ENCODE measurements around the gene D2HGDH.

D2HGDH gene

DNA sequence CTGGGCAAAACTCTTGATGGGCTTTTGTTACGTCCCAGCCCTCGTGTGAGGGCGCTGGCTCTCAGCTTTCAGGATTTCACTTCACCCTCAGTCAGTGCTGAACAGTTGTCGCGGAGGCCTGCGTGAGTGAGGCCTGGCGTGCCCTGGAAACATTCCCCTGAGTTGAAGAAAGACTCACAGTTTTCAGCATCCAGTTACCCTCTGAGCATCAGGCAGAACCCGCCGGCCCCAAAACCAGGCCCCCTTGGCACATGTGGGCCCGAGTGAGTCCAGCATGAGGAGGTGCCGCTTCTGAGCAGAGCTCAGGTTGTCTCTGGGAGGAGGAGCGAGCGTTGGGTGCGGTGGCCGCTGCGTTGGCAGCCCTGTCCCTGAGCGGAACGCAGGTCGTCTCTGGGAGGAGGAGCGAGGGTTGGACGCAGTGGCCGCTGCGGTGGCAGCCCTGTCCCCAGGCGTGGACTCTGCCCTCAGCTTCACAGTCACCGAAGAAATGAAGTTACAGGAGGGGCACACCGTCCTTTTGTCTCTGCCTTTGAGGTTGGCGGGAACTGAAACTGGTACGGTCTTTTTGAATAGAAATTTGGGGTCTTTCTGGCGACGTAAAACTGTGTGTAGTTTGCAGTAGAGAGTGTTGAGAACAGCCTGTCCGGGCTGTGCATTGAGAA, 74.4 kb downstream of the D2HGDH start, which contains the start of gene NEU4:
Gene NEU4, plus strand, starts transcription at position 473 of the 662 bp plus-strand sequence. CDS start 5,292 bp downstream, outside the sequence.
- TF ChIP-seq, protein P1, sequence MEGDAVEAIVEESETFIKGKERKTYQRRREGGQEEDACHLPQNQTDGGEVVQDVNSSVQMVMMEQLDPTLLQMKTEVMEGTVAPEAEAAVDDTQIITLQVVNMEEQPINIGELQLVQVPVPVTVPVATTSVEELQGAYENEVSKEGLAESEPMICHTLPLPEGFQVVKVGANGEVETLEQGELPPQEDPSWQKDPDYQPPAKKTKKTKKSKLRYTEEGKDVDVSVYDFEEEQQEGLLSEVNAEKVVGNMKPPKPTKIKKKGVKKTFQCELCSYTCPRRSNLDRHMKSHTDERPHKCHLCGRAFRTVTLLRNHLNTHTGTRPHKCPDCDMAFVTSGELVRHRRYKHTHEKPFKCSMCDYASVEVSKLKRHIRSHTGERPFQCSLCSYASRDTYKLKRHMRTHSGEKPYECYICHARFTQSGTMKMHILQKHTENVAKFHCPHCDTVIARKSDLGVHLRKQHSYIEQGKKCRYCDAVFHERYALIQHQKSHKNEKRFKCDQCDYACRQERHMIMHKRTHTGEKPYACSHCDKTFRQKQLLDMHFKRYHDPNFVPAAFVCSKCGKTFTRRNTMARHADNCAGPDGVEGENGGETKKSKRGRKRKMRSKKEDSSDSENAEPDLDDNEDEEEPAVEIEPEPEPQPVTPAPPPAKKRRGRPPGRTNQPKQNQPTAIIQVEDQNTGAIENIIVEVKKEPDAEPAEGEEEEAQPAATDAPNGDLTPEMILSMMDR (IDR thresholded peaks at IDR 0.05; ENCODE audit: low read depth, low read length, missing control alignments) = no peak
- DNase-seq (ENCODE audit: low read depth) = no peak
- no peak within 1 kb of the TSS for H3K4me3 ChIP-seq (ENCODE audit: low read depth, low read length)
- in situ Hi-C loops (cut with HindIII; ENCODE audit: low sequenced_read_pairs) = no loop called here

DNA sequence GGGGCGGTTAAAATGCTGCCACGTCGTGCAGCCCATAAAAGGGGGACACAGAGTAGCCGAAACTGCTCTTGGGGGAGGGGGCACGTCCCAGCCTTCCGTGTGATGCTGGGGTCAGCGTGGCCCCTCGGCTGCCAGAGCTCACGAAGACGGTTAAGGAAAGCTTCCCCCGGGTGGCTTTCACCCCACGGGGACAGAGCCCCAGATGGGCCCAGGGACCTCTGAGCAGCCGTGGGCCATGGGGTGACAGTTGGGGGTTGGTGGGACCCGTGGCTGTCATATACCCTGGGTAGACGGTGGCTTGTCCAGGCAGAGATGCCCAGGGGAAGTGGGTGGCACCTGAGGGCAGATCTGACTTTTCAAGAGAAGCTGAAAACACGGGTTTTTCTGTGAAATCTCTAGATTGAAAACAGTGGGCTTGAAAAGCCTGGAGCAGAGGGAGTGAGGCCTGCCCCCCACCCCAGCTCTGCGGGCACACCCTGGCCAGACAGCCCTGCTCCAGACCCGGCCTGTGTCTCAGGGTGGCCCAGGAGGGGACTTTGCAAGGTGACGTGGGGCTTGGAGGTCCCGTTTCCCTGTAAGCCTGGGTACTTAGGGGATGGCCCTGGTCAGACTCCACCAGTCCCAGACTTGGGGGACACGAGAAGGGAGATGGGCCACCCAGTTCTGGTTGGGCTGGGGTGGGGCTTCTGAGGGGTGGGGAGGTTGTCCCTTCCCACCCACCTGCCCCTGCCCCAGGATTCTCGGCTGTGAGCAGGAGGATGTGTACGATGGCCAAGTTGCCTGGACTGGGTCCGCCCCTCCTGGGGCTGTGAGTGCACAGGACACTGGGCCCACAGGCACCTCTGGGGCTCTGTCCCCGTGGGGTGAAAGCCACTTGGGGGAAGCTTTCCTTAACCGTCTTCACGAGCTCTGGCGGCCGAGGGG, 75.2 kb downstream of the D2HGDH start:
- no peak overlapping the region for H3K4me3 ChIP-seq (ENCODE audit: low read depth, low read length)
- TF ChIP-seq, protein P1 (IDR thresholded peaks at IDR 0.05; ENCODE audit: low read depth, low read length, missing control alignments) = no peak
- DNase-seq (ENCODE audit: low read depth) = no peak
- in situ Hi-C loops (cut with HindIII; ENCODE audit: low sequenced_read_pairs) = no loop called here

DNA sequence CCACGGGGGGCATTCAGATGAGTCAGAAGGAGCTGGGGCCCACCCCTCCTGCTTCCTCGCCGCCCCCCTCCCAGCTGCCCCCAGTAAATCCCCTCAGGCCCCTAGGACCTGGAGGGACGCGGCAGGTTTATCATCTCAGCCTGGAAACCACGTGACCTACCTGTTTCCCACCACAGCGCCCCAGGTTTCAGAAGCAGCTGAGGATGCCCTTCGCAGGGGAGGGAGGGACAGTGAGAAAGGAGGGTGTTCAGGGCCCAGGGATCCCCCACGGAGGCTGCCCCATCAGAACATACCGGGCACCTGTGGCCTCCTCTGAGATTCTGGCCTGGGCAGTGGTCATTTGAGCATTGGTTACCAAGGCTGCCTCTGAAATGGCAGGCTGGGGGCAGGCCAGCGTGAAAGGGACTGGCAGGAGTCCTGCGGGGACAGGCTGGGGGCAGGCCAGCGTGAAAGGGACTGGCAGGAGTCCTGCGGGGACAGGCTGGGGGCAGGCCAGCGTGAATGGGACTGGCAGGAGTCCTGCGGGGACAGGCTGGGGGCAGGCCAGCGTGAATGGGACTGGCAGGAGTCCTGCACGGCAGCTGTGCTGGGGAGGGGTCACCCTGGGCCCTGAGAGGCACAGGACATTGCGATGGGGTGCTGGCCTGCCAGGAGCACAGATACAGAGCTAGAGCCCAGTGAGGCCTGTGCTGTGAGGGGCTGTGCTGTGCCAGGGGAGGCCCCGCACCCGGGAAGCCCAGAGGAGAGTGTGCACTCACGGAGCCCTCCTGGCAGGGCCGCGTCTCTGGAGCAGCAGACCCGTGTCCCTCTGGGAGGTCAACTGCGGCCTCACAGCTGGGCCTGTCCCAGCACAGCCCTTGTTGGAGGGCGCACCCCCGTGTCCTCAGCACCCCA, 76.1 kb downstream of the D2HGDH start:
- no peak for DNase-seq (ENCODE audit: low read depth)
- in situ Hi-C loops (cut with HindIII; ENCODE audit: low sequenced_read_pairs) = no loop called here
- TF ChIP-seq, protein P1 (IDR thresholded peaks at IDR 0.05; ENCODE audit: low read depth, low read length, missing control alignments) = no peak
- no peak overlapping the region for H3K4me3 ChIP-seq (ENCODE audit: low read depth, low read length)

DNA sequence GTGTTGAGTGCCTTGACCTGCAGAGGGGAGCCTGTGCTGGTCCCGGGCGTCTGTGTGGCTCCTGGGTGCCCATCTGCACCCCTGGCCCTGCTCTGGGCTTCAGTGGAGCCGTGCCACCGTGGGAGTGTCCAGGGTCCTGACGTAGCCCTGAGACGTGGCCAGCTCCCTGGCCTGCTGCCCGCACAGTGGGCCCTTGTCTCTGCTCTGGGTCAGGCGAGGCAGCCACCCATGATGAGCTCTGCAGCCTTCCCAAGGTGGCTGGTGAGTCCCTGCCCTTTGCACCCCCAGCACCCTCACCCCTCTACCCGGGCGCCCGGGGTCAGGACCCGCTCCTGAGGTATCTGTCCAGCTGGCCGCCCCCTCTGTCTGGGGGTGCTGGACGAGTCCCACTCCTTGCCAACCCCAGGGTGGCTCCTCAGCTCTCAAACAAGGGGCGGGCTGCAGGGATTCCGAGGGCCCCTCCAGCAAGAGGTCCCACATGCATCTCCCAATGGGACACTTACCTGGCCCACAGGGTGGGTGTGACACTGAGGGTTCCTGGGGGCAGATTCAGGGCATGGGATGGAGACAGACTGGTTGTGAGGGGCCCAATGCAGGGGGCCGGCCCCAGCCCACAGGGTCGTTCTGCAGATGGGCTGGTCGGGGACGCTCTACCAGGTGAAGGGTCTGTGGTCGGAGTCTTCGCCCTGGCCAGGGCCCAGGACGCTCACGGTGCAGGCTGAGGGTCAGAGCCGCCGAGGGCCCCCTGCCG, 76.9 kb downstream of the D2HGDH start:
- no peak for DNase-seq (ENCODE audit: low read depth)
- TF ChIP-seq, protein P1 (IDR thresholded peaks at IDR 0.05; ENCODE audit: low read depth, low read length, missing control alignments) = no peak
- in situ Hi-C loops (cut with HindIII; ENCODE audit: low sequenced_read_pairs) = no loop called here
- no peak overlapping the region for H3K4me3 ChIP-seq (ENCODE audit: low read depth, low read length)

DNA sequence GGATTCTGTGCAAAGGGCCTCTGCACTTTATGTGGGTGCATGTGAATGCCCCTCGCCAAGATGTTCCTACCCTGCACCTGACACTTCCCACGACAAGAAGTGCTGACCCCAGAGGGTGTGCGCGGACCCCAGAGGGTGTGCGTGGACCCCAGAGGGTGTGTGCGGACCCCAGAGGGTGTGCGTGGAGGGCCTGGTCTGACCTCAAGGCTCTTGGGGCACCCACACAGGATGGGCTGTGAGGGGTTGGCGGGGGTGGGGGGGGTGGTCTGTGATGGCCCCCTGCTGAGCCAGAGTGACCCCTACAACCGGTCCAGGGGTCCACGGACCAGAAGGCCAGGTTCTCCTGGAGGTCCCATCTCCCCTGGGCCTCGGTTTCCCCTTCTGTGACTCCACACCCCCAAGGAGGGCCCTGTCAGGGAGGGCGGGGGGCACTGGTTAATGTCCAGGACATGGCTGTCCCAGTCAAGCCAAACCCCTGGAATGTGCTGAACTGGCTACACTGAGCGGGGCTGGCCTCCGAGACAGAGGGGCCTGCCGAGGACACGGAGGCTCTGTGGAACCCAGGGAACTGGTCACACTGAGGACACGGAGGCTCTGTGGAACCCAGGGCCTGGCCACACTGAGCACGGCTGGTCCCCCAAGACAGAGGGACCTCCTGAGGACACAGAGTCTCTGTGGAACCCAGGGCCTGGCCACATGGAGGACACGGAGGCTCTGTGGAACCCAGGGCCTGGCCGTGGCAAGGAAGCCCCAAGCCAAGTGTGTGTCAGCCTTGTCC, 77.7 kb downstream of the D2HGDH start:
- DNase-seq (ENCODE audit: low read depth) = no peak
- TF ChIP-seq, protein P1 (IDR thresholded peaks at IDR 0.05; ENCODE audit: low read depth, low read length, missing control alignments) = no peak
- in situ Hi-C loops (cut with HindIII; ENCODE audit: low sequenced_read_pairs) = no loop called here
- H3K4me3 ChIP-seq (ENCODE audit: low read depth, low read length) = no peak overlapping the region
